OCI-LY1 (cell line): ENCODE measurements around the gene DGKD.

ENCODE experiments used
- H2AFZ ChIP-seq: fragments of 200-600 bp; sonication (generic), shearing (Covaris generic); 2 replicates; pipeline ENCODE4 v1.6.0; 2014; ENCODE audit warnings: antibody characterized with exemption, mild to moderate bottlenecking, low read length
- H3F3A ChIP-seq: fragments of 200-600 bp; sonication (generic), shearing (Covaris generic); 2 replicates; pipeline ENCODE4 v1.6.0; 2014; ENCODE audit warnings: mild to moderate bottlenecking, antibody characterized with exemption, low read length, moderate library complexity; ENCODE audit not compliant: insufficient read depth
- H3K27ac ChIP-seq: fragments of 200-600 bp; sonication (generic); 2 replicates; pipeline ENCODE4 v1.5.1; 2014; ENCODE audit warnings: low read length, mixed run types, mild to moderate bottlenecking, low read depth; ENCODE audit not compliant: poor library complexity, severe bottlenecking
- H3K27me3 ChIP-seq: fragments of 200-600 bp; sonication (generic); 2 replicates; pipeline ENCODE4 v1.6.0; 2014; ENCODE audit warnings: antibody characterized with exemption, mild to moderate bottlenecking, low read length, moderate library complexity; ENCODE audit not compliant: insufficient read depth
- H3K36me3 ChIP-seq: fragments of 200-600 bp; sonication (generic); 2 replicates; pipeline ENCODE4 v1.6.1; 2014; ENCODE audit warnings: mild to moderate bottlenecking, antibody characterized with exemption, low read length, moderate library complexity, mixed read lengths; ENCODE audit not compliant: insufficient read depth
- H3K4me1 ChIP-seq: fragments of 200-600 bp; sonication (generic); 2 replicates; pipeline ENCODE4 v1.5.1; 2014; ENCODE audit warnings: mild to moderate bottlenecking, low read length, moderate library complexity; ENCODE audit not compliant: insufficient read depth, severe bottlenecking
- H3K4me2 ChIP-seq: fragments of 200-600 bp; sonication (generic), shearing (Covaris generic); 2 replicates; pipeline ENCODE4 v1.6.1; 2014; ENCODE audit warnings: low read length
- H3K4me3 ChIP-seq: fragments of 200-600 bp; sonication (generic); 2 replicates; pipeline ENCODE4 v1.5.1; 2014; ENCODE audit warnings: low read length, low read depth, mild to moderate bottlenecking, mixed read lengths; ENCODE audit not compliant: poor library complexity, severe bottlenecking
- H3K79me2 ChIP-seq: fragments of 200-600 bp; shearing (Covaris generic); 2 replicates; pipeline ENCODE4 v1.6.1; 2016; ENCODE audit warnings: mixed run types, low read length, mixed read lengths; ENCODE audit not compliant: insufficient read depth
- H3K9ac ChIP-seq: fragments of 200-600 bp; sonication (generic), shearing (Covaris generic); 2 replicates; pipeline ENCODE4 v1.6.1; 2014; ENCODE audit warnings: mild to moderate bottlenecking, low read length, mixed read lengths
- H3K9me2 ChIP-seq: fragments of 200-600 bp; sonication (generic), shearing (Covaris generic); 2 replicates; pipeline ENCODE4 v1.6.1; 2014; ENCODE audit warnings: low read depth, mild to moderate bottlenecking, low read length, mixed read lengths
- H3K9me3 ChIP-seq: fragments of 200-600 bp; shearing (Covaris generic); 2 replicates; pipeline ENCODE4 v1.6.1; 2014; ENCODE audit warnings: low read length, mixed read lengths
- H4K20me1 ChIP-seq: fragments of 200-600 bp; sonication (generic), shearing (Covaris generic); 2 replicates; pipeline ENCODE4 v1.6.0; 2016; ENCODE audit warnings: mild to moderate bottlenecking, low read length; ENCODE audit not compliant: insufficient read depth
- CTCF ChIP-seq: fragments of 200-600 bp; sonication (generic), shearing (Covaris generic); IDR thresholded peaks from 2 replicates; pipeline ENCODE4 v1.5.1; 2017; ENCODE audit warnings: mild to moderate bottlenecking, antibody characterized with exemption, low read length, moderate library complexity, mixed read lengths
- EZH2 ChIP-seq: fragments of 200-600 bp; sonication (generic), shearing (Covaris generic); IDR thresholded peaks from 2 replicates; pipeline ENCODE4 v1.8.0; 2017; ENCODE audit warnings: borderline replicate concordance, mixed run types, mild to moderate bottlenecking, antibody characterized with exemption, low read length, moderate library complexity, mixed read lengths

The DGKD gene

GRCh38 chr2:233479616-233480489 lies 125.6 kb downstream of the DGKD start:
- Histone ChIP-seq H3K9ac (peak overlapping the region; percentile 60), H2AFZ (peak overlapping the region; percentile 23; the same call in 1 of the 2 replicates), H3K9me2 (no peaks in the 10 kb centered on the region), H3F3A (no peaks in the 10 kb centered on the region), H3K36me3 (no peaks in the 10 kb centered on the region; the same call in 1 of the 2 replicates), H3K27ac (peak overlapping the region; percentile 72), H4K20me1 (no peaks in the 10 kb centered on the region), H3K9me3 (no peaks in the 10 kb centered on the region; the same call in 1 of the 2 replicates), H3K27me3 (no peaks in the 10 kb centered on the region), H3K4me3 (no peak overlapping the region), H3K79me2 (no peaks in the 10 kb centered on the region), H3K4me2 (peak overlapping the region; percentile 62), H3K4me1 (peaks cover 20% of the 10 kb centered on the region)
- TF ChIP-seq EZH2, result no peak
- no peak for TF ChIP-seq CTCF

GRCh38 chr2:233480490-233481202 lies 126.4 kb downstream of the DGKD start:
- Histone ChIP-seq H3K27me3 (no peaks in the 10 kb centered on the region), H3K4me3 (peak overlapping the region; percentile 37), H3K9me3 (no peaks in the 10 kb centered on the region; the same call in 1 of the 2 replicates), H3K36me3 (no peaks in the 10 kb centered on the region; the same call in 1 of the 2 replicates), H3K4me1 (peaks cover 20% of the 10 kb centered on the region), H2AFZ (peak overlapping the region; percentile 23; the same call in 1 of the 2 replicates), H3K27ac (peak overlapping the region; percentile 72), H3K9me2 (no peaks in the 10 kb centered on the region), H3K79me2 (no peaks in the 10 kb centered on the region), H3K9ac (peak overlapping the region; percentile 60), H3F3A (no peaks in the 10 kb centered on the region), H3K4me2 (peak overlapping the region; percentile 62), H4K20me1 (no peaks in the 10 kb centered on the region)
- TF ChIP-seq CTCF (peak; percentile 76), EZH2 (no peak)

GRCh38 chr2:233481368-233482142 lies 127.3 kb downstream of the DGKD start:
- no peaks in the 10 kb centered on the region for H4K20me1 ChIP-seq
- H3K27me3 ChIP-seq, result no peaks in the 10 kb centered on the region
- TF ChIP-seq EZH2 (no peak), CTCF (no peak)
- H3K4me3 ChIP-seq, result no peak overlapping the region
- no peaks in the 10 kb centered on the region; the same call in 1 of the 2 replicates for H3K36me3 ChIP-seq
- no peaks in the 10 kb centered on the region for H3K79me2 ChIP-seq
- peaks cover 20% of the 10 kb centered on the region for H3K4me1 ChIP-seq
- peak overlapping the region; percentile 60 for H3K9ac ChIP-seq
- no peaks in the 10 kb centered on the region for H3K9me3 ChIP-seq
- peak overlapping the region; percentile 72 for H3K27ac ChIP-seq
- H3K4me2 ChIP-seq, result peak overlapping the region; percentile 62; the same call in 1 of the 2 replicates
- no peaks in the 10 kb centered on the region for H3K9me2 ChIP-seq
- H3F3A ChIP-seq, result no peaks in the 10 kb centered on the region
- peak overlapping the region; percentile 17; the same call in 1 of the 2 replicates for H2AFZ ChIP-seq
